NCI-H2171 treated with DMSO at 0.1 percent for 48 hours (cell line): ENCODE measurements around the gene C3orf49.

ENCODE experiments used
- DNase-seq: peaks from one replicate; lab custom pipeline; 2025; lab: John Stamatoyannopoulos, UW

Gene C3orf49, protein sequence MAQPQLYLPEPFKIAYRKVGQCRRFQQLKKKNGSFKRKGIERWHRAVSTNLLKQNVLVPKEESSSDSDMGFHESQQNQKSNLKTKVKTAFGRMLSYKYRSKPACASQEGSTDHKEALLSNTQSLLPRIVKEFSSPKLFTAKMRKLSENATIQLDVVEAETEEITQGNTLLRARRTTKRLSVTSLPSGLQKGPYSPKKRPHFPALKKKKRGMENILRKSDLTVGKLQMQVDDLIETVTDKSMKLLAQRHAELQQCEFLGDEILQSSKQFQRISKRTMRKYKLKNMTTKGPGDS

DNA sequence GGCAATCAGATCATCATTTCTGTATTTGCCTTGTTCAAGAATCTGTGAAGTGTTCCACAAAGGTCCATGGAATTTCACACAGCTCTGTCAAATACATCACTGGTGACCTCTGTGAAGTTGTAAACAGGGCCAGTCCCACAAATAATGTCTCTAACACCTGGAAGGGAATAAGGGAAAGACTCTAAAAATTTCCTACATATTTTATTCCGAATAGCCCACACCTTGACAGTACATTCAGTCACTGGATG is at the start of gene C3orf49:
TSS of gene C3orf49 (plus strand) at position 149 of the 248 bp plus-strand sequence. CDS start 173 bp downstream, outside the sequence.
- no peak for DNase-seq

DNA sequence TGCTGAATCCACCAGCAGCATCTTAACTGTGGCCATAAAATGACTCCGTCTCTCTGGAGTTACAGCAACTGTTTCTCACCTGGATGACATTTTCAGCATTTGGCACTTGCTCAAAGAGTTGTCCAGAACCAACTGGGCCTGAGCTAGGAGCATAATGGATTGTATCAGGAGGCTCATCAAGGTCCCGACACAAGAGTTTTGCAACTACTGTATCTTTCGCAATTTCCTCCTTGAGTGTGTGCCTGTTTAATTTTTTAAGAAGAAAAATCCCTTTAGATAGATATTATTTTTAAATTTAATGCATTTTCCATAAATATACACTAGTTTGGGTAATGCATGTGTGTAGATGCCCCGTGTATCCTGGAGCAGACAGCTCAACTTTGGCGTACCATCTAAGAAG is 44.3 kb upstream of the C3orf49 start:
- DNase-seq: no peak

DNA sequence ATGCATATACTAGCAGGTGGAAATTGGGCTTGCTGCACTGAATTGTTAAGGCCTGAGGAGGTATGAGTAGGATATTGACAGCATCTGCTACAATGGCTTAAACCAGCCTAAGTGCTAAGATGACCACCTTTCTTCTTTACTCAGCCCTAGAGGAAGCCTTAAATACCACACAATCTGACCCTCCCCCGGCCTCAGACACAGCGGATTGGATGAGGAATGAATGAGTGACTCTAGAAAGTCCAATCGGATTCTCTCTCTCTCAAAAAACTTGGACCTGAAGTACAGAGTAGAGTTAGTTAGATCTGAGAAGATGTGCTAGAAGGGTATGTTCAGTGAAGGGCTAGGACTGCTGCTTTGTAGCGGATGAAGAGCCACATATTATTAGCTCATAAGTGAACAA is 39.9 kb upstream of the C3orf49 start:
- DNase-seq: no peak

DNA sequence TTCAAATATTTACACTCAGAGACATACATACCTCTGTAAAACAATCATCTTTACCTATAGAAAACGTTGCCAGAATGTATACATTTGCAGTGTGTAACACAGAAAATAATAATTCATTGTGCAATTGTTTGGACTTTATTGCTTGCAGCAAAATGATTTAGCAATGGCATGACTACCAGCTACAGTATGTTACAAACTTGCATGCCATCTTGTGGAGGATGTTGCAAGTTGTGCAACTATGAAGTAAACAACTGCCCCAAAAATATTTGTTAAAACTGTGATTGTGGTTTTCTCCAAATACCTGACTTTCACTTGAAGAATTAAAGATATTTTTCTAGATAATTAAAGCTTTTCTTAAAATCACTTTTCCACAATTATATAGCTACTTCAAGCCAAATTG is 27.1 kb upstream of the C3orf49 start:
- DNase-seq: no peak

DNA sequence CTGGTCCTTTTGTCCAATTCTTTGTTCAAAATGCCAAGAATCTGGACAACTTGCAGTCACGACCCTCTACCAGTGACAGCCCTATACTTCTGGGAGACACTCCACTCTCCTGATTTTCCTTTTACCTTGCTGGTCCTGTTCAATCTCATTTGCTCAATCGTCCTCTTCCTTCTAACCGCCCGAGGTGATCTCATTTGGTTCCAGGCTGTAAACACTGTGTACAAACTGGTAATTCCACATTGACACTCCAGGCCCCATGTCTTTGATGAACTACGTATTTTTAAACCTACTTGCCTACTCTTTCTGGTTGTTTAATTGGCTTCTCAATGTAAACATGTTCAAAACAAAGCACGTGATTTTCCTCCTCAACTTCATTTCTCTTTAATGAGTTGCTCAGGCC is 23.7 kb upstream of the C3orf49 start:
- DNase-seq: no peak

DNA sequence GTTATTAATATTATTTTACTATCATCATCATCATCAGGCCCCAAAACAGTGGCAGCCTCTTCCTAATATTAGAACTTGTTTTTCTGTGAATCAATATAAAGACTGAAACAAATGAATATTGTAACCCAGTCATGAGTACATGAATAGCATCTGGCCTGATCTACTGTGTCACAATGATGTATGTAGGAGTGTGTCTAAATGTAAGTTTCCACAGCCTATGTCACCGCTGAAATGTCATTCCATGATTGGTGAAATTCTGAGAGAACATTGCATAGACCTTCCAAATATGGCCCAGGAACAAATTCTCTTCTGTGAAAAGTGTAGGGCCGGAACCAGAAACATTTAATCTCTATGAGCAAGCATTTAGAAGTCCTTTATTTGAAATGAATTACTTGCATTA is 20.6 kb upstream of the C3orf49 start:
- DNase-seq: no peak

DNA sequence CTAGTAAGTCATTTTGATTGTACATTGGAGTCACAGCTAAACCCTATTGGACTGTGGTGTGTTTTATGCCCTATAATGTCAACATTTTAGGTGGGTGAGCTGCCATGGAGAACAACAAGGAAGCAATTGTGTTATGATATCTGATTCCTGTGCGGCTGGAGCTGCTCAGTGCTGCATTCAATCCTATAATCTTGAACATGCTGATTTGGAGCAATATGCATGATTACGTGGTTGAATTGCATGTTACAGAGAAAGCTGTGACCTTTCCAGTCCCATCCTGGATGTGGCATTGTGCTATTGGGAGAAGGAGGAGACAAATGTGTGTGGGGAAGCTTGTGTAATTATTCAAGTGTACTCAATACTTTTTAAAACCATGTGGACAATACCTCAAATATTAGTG is 20.1 kb upstream of the C3orf49 start:
- no peak for DNase-seq

DNA sequence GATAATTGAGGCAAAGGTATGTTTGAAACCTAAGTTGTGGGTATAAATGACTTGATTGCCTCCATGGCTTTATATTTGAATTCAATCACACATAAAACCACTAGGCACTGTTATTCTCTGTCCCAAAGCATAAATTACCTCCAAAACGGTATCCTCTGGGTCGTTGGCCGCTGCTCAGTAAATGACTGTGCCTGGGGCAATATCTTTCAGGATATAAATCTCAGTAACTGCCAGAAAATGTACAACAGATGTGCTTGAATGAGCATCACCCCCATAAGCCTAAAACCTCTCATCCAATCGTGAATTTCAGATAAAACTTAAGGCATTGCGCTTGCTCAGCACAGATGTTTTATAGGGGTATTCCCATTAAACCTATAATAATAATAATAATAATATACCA is 19.0 kb upstream of the C3orf49 start:
- no peak for DNase-seq

DNA sequence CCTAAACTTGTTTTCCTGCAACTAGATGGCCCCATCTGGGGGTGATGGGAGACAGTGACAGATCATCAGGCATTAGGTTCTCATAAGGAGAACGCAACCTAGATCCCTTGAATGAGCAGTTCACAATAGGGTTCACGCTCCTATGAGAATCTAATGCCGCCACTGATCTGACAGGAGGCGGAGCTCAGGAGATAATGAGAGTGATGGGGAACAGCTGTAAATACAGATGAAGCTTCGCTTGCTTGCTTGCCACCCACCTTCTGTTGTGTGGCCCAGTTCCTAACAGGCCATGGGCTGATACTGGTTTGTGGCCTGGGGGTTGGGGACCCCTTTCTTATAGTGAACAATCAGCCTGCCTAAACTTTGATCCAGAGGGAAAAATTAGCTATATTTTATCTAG is 15.2 kb upstream of the C3orf49 start:
- no peak for DNase-seq

DNA sequence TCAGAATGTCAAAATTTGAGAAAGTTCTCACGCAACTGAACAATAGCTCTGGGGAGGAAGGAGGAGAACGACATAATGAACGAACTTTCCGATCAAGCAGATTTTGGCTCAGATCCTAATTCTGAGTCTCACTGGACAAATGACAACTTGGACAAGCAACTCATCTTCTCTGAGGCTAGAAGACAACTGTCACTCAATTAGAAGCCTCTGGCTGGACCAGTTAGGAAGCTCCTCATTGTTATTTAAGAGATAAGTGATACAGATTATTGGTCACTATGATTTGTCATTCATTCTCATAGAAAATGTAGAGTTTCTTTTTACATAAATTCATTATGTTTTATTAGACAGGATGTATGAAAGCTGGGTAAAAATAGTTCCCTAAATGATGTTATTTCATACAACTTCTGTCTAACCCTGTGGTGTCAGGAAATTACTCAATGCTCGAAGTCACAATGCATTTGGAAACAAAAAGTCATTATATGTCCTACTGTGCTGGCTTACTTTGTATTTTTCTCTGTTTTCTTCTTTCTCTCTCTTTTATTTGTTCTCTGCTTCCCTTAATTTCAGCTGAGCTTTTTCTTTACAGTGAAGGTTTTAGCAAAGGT is 11.0 kb upstream of the C3orf49 start:
- no peak for DNase-seq

DNA sequence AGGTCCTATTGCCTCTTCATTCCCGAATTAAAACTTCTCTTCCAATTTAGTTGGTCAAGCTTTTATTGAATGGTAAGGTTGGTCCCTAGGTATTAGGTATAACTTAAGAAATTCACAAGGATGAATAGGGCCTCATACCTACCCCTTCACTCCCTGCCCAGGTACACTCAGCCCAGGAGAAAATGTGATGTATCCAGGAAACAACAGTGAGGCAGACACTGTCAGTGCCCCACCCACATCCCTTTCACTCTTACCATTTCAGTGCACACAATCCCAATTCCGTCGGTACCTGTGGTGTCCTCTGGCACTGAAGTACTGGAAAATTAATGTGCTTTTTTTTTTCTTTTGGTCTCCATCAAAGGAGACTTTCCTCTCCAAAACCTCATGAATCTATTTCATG is 10.5 kb upstream of the C3orf49 start:
- no peak for DNase-seq

DNA sequence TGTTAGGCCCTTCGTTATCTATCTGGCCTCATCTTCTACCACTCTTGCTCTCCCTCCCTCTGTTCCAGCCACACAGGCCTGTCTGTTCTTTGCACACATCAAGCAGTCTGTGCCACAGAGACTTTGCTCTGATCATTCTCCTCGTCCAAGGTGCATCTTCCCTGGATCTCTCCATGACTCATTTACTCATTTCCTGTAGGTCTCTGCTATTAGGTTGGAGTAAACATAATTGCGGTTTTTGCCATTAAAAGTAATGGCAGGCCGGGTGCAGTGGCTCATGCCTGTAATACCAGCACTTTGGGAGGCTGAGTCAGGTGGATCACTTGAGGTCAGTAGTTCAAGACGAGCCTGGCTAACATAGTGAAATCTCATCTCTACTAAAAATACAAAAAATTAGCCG is 9.5 kb upstream of the C3orf49 start:
- DNase-seq: no peak

DNA sequence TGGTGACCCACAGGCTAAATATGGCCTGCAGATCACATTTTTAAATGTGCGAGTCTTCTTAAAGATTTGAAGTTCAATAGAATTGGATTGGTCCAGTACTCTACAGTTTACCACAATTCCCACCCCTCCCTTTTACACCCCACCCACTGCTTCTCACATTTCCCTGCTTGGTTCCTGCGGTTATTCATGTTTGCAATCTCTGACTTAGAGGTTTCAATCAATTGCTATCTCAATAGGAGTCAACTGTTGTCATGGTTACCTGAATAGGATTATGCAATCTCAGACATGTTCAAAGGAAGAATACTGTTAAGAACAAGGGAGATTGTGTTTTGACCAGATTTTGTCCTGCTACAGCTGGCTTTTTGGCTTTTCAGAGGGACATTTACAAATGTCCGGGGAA is 4.9 kb upstream of the C3orf49 start:
- no peak for DNase-seq

DNA sequence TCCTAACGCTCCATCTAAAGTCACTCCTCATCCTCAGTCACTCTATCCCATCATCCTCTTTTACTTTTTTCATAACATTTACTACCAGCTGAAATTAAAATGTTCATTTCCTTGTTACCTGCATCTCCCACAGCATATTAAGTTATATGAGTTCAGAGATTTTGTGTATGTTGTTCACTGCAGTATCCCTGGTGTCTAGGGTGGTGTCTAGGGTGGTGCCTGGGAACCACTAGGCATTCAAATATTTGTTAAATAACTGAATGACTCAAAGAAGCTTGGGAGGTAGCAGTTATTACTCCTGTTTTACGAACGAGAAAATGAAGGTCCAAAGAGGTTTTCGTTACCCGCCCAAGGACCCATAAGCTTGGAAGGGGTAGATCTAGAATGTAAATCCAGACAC is 1.9 kb upstream of the C3orf49 start:
- DNase-seq: no peak

DNA sequence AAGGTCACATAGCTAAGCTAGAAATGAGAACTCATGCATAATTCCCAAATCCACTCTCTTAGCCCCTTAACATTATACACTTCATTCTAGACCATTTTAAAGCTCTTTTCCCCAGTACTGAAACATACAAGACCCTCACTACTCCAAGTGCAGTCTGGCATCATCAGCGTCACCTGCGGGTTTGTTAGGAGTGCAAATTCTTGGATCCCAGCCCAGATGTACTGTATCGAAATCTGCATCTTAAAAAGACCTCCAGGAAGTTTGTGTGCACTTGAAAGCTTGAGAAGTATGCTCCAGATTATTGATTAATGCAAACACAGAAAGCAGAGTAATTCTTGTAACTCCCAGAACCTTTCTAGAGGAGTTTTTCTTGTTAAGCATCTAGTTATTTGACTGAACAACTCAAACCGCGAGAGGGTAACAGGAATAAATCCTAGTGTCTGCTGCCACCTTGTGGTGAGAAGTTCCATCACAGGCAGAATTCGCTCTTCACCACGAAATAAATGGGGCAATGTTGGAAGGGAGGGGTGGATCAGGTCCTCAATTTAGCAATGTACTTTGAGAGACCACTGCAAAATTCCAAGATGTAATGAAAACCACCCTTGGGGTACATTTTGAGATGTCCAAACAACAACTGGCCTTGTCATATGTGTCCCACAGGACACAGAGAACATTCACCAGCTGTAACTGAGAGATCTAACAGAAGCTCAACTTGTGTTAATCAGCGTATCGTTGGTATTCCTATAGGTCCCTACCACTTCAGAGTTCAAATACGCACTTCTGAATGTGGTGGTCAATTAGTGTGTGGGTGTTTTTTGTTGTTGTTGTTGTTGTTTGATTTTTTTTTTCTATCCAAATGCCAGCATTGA is 583 bp upstream of the C3orf49 start:
- DNase-seq: peak; percentile 67

DNA sequence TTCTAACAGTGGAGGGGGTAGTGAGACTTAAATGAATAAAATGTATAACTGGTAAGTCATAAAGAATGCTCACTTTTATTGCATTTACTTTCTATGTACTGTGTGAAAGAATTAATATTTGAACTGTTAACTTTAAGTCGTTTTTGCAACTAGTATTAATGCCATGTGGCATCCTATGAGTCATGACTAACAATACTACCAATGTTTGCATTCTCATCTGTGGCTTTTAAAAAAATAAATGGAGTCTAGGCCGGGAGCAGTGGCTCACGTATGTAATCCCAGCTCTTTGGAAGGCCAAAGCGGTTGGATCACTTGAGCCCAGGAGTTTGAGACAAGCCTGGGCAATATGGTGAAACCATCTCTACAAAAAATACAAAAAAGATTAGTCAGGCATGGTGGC is 5.2 kb downstream of the C3orf49 start:
- DNase-seq: no peak

DNA sequence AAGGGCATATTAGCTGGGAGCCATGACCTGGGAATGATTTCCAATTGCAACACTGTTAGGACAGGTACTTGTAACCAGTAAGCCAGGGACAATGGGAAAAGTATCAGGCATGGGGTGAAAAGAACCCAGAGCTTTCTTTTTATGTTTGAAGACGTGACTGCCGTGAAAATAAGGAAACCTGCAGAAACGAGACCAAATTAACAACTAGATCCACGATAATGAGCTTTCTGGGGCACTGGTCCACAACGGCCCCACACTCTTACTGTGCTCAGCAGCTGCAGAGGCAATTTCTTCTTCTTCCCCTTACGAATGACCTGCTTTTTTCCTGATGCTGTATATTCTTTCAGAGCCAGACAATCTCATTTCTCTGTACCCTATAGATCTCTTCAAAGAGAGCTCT is 11.4 kb downstream of the C3orf49 start:
- DNase-seq: no peak

DNA sequence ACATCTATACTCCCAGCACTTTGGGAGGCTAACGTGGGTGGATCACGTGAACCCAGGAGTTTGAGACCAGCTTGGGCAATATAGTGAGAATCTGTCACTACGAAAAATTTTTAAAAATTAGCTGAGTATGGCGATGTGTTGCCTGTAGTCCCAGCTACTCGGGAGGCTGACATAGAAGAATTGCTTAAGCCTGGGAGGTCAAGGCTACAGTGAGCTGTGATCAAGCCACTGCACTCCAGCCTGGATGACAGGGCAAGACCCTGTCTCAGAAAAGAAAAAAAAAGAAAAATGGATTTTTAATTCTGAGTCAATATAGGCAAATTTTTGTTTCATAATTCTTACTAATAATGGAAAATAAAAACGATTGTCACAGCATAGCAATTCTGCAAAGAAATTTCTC is 13.3 kb downstream of the C3orf49 start:
- no peak for DNase-seq

DNA sequence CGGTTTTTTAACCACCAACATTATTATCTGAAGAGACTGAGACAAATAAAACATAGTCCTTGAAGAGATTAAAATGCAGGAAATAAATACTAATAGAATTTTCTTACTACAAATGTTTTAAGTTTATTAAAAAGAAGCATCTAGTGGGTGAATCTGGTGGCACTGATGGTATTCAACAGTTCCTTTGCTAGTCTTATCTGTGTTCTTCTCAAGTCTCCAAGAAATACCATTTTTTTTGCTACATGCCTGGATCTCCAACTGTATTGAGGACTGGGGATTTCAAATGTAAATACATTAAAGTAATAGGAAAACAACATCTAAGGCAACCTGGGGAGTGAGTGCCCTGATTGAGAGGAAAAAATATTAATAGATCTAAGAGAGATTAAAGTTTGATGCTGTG is 22.6 kb downstream of the C3orf49 start:
- no peak for DNase-seq

DNA sequence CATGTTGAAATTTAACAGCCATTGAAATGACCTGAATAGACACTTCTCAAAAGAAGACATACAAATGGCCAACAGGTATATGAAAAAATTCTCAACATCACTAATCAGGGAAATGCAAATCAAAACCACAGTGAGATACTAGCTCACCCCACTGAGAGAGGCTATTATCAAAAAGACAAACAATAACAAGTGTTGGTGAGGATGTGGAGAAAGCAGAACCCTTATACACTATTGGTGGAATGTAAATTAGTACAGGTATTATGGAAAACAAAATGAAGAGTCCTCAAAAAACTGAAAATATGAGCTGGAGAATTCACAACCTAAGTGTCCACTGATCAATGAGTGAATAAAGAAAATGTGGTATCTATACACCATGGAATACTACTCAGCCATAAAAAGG is 23.0 kb downstream of the C3orf49 start:
- no peak for DNase-seq

DNA sequence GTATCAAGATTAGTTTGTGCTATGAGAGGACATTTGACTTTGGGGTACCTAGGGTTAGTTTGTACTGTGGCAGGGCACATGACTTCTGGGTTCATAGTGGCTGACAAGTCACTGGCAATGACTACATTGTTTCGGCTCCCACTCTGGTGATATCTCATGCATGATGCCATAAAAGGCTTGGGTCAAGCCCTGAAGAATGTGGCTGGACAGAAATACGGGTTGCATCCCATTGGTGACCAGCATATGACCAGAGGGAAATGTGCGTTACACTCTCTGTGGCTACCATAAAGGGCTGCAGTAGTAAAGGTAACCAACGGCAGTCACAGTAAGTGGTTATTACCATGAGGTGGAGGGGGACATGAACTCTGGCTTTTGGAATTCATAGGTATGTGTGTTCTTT is 26.1 kb downstream of the C3orf49 start:
- no peak for DNase-seq

DNA sequence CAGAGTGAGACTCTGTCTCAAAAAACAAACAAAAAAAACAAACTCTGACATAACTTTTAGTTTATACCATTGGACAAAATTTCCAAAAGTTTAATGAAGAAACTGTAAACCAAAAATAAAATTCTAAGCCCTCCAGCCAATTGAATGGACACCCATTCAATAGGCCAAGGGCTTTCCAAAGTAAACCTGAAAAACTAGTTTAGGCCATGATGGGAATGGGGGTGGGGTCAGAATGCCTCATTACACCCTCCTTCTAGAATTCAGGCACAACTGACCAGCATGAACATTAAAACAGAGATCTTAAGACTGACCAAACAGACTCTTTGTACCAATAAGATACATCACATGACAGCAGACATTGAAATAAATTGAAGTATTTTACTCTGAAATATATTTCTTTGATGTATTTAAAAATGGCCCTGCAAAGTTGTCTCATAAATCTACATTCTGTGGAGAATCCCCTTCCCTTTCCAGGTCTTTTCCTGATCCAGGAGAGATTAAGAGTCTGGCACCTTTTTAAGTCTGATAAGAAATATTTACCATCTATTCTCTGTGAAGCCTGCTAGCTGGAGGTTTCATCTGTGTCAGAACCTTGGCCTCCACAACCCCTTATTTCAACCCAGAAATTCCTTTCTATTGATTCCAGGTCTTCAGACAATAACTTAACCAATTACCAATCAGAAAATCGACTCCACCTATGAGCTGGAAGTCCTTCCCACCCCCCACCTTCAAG is 28.8 kb downstream of the C3orf49 start:
- no peak for DNase-seq

DNA sequence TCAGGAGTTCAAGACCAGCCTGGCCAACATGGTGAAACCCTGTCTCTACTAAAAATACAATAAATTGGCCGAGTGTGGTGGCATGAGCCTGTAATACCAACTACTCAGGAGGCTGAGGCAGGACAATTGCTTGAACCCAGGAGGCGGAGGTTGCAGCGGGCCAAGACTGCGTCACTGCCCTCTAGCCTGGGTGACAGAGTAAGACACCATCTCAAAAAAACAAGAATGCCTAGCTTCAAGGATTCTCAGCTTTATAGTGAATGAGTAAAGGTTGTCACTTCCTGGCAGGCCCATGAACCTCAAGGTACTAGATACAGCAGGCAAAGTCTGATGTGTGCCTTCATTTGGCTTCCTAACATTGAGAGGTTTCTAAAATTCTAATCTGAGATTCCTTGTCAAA is 30.1 kb downstream of the C3orf49 start:
- DNase-seq: no peak
